KMS-11 (cell line): ENCODE measurements around the gene GLCE.

Source experiments
- H2AFZ ChIP-seq: fragments of 200-600 bp; sonication (generic); 2 replicates; pipeline ENCODE4 v1.6.1; 2016; ENCODE audit warnings: antibody characterized with exemption, mixed run types, low read depth
- H3K27ac ChIP-seq: fragments of 200-600 bp; sonication (generic); 2 replicates; pipeline ENCODE4 v1.6.1; 2016; ENCODE audit warnings: mild to moderate bottlenecking, mixed run types
- H3K27me3 ChIP-seq: fragments of 200-600 bp; sonication (generic); 2 replicates; pipeline ENCODE4 v1.6.1; 2017; ENCODE audit warnings: mild to moderate bottlenecking, low read depth, mixed run types, moderate library complexity; ENCODE audit not compliant: insufficient read depth
- H3K36me3 ChIP-seq: fragments of 200-600 bp; sonication (generic); 2 replicates; pipeline ENCODE4 v1.6.1; 2017; ENCODE audit warnings: mild to moderate bottlenecking, mixed run types; ENCODE audit not compliant: insufficient read depth
- H3K4me1 ChIP-seq: fragments of 200-600 bp; sonication (generic); 2 replicates; pipeline ENCODE4 v1.6.1; 2016; ENCODE audit warnings: mild to moderate bottlenecking, low read depth, mixed run types; ENCODE audit not compliant: poor library complexity, severe bottlenecking
- H3K4me2 ChIP-seq: fragments of 200-600 bp; sonication (generic); 2 replicates; pipeline ENCODE4 v1.7.0; 2016; ENCODE audit warnings: mild to moderate bottlenecking, mixed run types
- H3K4me3 ChIP-seq: fragments of 200-600 bp; sonication (generic); IDR thresholded peaks from 2 replicates; pipeline ENCODE4 v1.6.1; 2017; ENCODE audit warnings: low read depth, low read length, mixed read lengths; ENCODE audit not compliant: insufficient read depth
- H3K79me2 ChIP-seq: fragments of 200-600 bp; sonication (generic); 2 replicates; pipeline ENCODE4 v1.6.1; 2016; ENCODE audit warnings: low read depth, mixed run types; ENCODE audit not compliant: insufficient read depth
- H3K9ac ChIP-seq: fragments of 200-600 bp; sonication (generic); 2 replicates; pipeline ENCODE4 v1.6.1; 2016; ENCODE audit warnings: mild to moderate bottlenecking, mixed run types
- H4K20me1 ChIP-seq: fragments of 200-600 bp; sonication (generic); 2 replicates; pipeline ENCODE4 v1.6.1; 2016; ENCODE audit warnings: mild to moderate bottlenecking, mixed run types; ENCODE audit not compliant: insufficient read depth
- CTCF ChIP-seq: fragments of 200-600 bp; sonication (generic); conservative IDR thresholded peaks from 2 replicates; pipeline ENCODE4 v1.6.1; 2017; ENCODE audit warnings: low read depth, mild to moderate bottlenecking, antibody characterized with exemption, low read length, moderate library complexity, mixed read lengths

Gene GLCE

GRCh38 chr15:69120732-69121131 lies 39.7 kb upstream of the GLCE start:
- no peaks in the 10 kb centered on the region for H3K4me1 ChIP-seq

GRCh38 chr15:69121198-69121828 lies 39.1 kb upstream of the GLCE start:
- Histone ChIP-seq H2AFZ (no peak overlapping the region), H3K79me2 (no peaks in the 10 kb centered on the region), H3K4me1 (no peaks in the 10 kb centered on the region), H3K9ac (no peak overlapping the region), H3K4me3 (no peak overlapping the region), H3K36me3 (no peaks in the 10 kb centered on the region), H4K20me1 (no peaks in the 10 kb centered on the region), H3K27me3 (no peaks in the 10 kb centered on the region), H3K4me2 (no peak overlapping the region), H3K27ac (no peak overlapping the region)
- TF ChIP-seq CTCF = no peak

More at GRCh38 chr15:69120732-69121131, 39.7 kb upstream of the GLCE start:
- no peak overlapping the region for H3K27ac ChIP-seq
- no peaks in the 10 kb centered on the region for H4K20me1 ChIP-seq
- no peaks in the 10 kb centered on the region for H3K36me3 ChIP-seq
- no peak overlapping the region for H2AFZ ChIP-seq
- no peaks in the 10 kb centered on the region for H3K27me3 ChIP-seq
- no peaks in the 10 kb centered on the region for H3K79me2 ChIP-seq
- TF ChIP-seq CTCF = no peak
- H3K4me2 ChIP-seq = no peak overlapping the region
- no peak overlapping the region for H3K4me3 ChIP-seq
- no peak overlapping the region for H3K9ac ChIP-seq

- Histone ChIP-seq H3K4me3 (no peak overlapping the region), H3K79me2 (no peaks in the 10 kb centered on the region), H3K36me3 (no peaks in the 10 kb centered on the region), H3K4me2 (no peak overlapping the region), H3K27ac (no peak overlapping the region), H4K20me1 (no peaks in the 10 kb centered on the region), H2AFZ (no peak overlapping the region), H3K4me1 (no peaks in the 10 kb centered on the region), H3K9ac (no peak overlapping the region), H3K27me3 (no peaks in the 10 kb centered on the region)
- TF ChIP-seq CTCF = no peak
Observed at GRCh38 chr15:69125236-69125635, 35.2 kb upstream of the GLCE start.

GRCh38 chr15:69126054-69126469 lies 34.4 kb upstream of the GLCE start:
- no peaks in the 10 kb centered on the region for H3K4me1 ChIP-seq
- no peak overlapping the region for H3K9ac ChIP-seq
- no peaks in the 10 kb centered on the region for H3K27me3 ChIP-seq

More at GRCh38 chr15:69126054-69126469, 34.4 kb upstream of the GLCE start:
- H2AFZ ChIP-seq = no peak overlapping the region
- H3K27ac ChIP-seq = no peak overlapping the region
- H3K4me2 ChIP-seq = no peak overlapping the region
- no peak overlapping the region for H3K4me3 ChIP-seq
- no peaks in the 10 kb centered on the region for H3K79me2 ChIP-seq
- no peaks in the 10 kb centered on the region for H3K36me3 ChIP-seq
- H4K20me1 ChIP-seq = no peaks in the 10 kb centered on the region
- no peak for TF ChIP-seq CTCF
